Measurements from ENCODE around the gene NMT2.

NMT2 gene

GRCh38 chr10:15099886-15100285, 68.6 kb downstream of the NMT2 start:
- in situ Hi-C loops (cut with HindIII; ENCODE audit: low sequenced_read_pairs), result loop anchor here (25.0 kb wide), 1 partner anchor 138 kb away; the partner anchor contains the start of genes DCLRE1C and MEIG1

- in situ Hi-C loops (cut with HindIII; ENCODE audit: low sequenced_read_pairs), result no loop called here
These were observed 71.3 kb downstream of the NMT2 start, which contains the start of gene RPP38 for GRCh38 chr10:15097011-15097812. RPP38 (plus strand) TSS chr10:15097355; CDS start chr10:15103315, 5,960 bp downstream.

- in situ Hi-C loops (cut with HindIII; ENCODE audit: low sequenced_read_pairs), result no loop called here
These were observed 71.9 kb downstream of the NMT2 start for GRCh38 chr10:15096661-15097010.

- in situ Hi-C loops (cut with HindIII; ENCODE audit: low sequenced_read_pairs), result no loop called here
These were observed 75.6 kb downstream of the NMT2 start for GRCh38 chr10:15092855-15093408.

GRCh38 chr10:15091418-15091817, 77.1 kb downstream of the NMT2 start:
- in situ Hi-C loops (cut with HindIII; ENCODE audit: low sequenced_read_pairs), result no loop called here

- in situ Hi-C loops (cut with HindIII; ENCODE audit: low sequenced_read_pairs), result no loop called here
These were observed 79.8 kb downstream of the NMT2 start, which contains the start of gene ACBD7 for GRCh38 chr10:15088428-15089261. ACBD7 (minus strand) TSS chr10:15088776; CDS start chr10:15088728, 48 bp downstream.

- in situ Hi-C loops (cut with HindIII; ENCODE audit: low sequenced_read_pairs), result no loop called here
These were observed 84.0 kb downstream of the NMT2 start for GRCh38 chr10:15084502-15084922.

- in situ Hi-C loops (cut with HindIII; ENCODE audit: low sequenced_read_pairs), result no loop called here
These were observed 84.6 kb downstream of the NMT2 start for GRCh38 chr10:15083674-15084501.

- in situ Hi-C loops (cut with HindIII; ENCODE audit: low sequenced_read_pairs), result no loop called here
These were observed 93.1 kb downstream of the NMT2 start for GRCh38 chr10:15075421-15075820.

GRCh38 chr10:15072358-15072757, 96.1 kb downstream of the NMT2 start:
- in situ Hi-C loops (cut with HindIII; ENCODE audit: low sequenced_read_pairs), result no loop called here

GRCh38 chr10:15069230-15069629, 99.3 kb downstream of the NMT2 start:
- in situ Hi-C loops (cut with HindIII; ENCODE audit: low sequenced_read_pairs), result no loop called here

GRCh38 chr10:15068802-15069201, 99.7 kb downstream of the NMT2 start:
- in situ Hi-C loops (cut with HindIII; ENCODE audit: low sequenced_read_pairs), result no loop called here

GRCh38 chr10:15067154-15067553, 101.3 kb downstream of the NMT2 start:
- in situ Hi-C loops (cut with HindIII; ENCODE audit: low sequenced_read_pairs), result no loop called here

GRCh38 chr10:15060638-15061037, 107.9 kb downstream of the NMT2 start:
- in situ Hi-C loops (cut with HindIII; ENCODE audit: low sequenced_read_pairs), result no loop called here

- in situ Hi-C loops (cut with HindIII; ENCODE audit: low sequenced_read_pairs), result no loop called here
These were observed 108.6 kb downstream of the NMT2 start for GRCh38 chr10:15059914-15060313.

GRCh38 chr10:15058689-15059088, 109.8 kb downstream of the NMT2 start:
- in situ Hi-C loops (cut with HindIII; ENCODE audit: low sequenced_read_pairs), result no loop called here
